K562 (cell line): ENCODE results near the gene SLC17A8. TPM values are rescaled to one million over a fixed set of nuclear protein-coding genes. Genes with fewer than 3 reads are reported as not detected.

Experiments
- ATAC-seq: fragments of 200-7000 bp; cut with Tn5 transposase; 3 replicates; pipeline ENCODE4 v1.9.1; 2020; ENCODE audit warnings: moderate library complexity
- BruUV-seq: library from RNA; stranded (reverse); fragments of 400-500 nt; replicated peaks from 2 replicates; lab custom pipeline; 2021; lab: Mats Ljungman, UMichigan
- CTCF ChIA-PET: fragments of 300-600 bp; formaldehyde crosslinking; extraction: SDS; loops from one replicate; lab custom pipeline; 2021; ENCODE audit warnings: low intra/inter-chr PET ratio; lab: Yijun Ruan, JAX
- POLR2A ChIA-PET: fragments of 300-600, 350-650 bp; sonication (Branson Sonifier 250); formaldehyde crosslinking; extraction: SDS; loops from one replicate; lab custom pipeline; 2021; ENCODE audit warnings: antibody characterized with exemption, inconsistent platforms; lab: Yijun Ruan, JAX
- DNase-seq, 4 experiments: peaks; one replicate each; pipeline versions ENCODE4 v3.0.0 to v3.0.0-alpha.2; 2011 to 2018; ENCODE audit warnings: low spot score in 3 of 4, mixed read lengths in 3 of 4; ENCODE audit errors: extremely low read depth in 1 of 4
- FAIRE-seq: peaks from 2 replicates; lab custom pipeline; 2011; peaks lifted over from hg19 to GRCh38; lab: Jason Lieb, UNC
- H2AFZ ChIP-seq: 2 replicates; pipeline ENCODE4 v1.6.0; 2011; ENCODE audit warnings: low read depth, low read length, control low read depth, inconsistent platforms
- H3K27ac ChIP-seq: fragments of 200-600 bp; 3 replicates; pipeline ENCODE4 v1.8.0; 2011; ENCODE audit warnings: low read depth, mild to moderate bottlenecking, control low read depth, inconsistent platforms, low read length, moderate library complexity, mixed read lengths; ENCODE audit errors: extremely low read depth
- H3K27me3 ChIP-seq, 2 experiments: fragments of 300-600 bp in 1 of 2; 2 replicates in 1 of 2; 3 replicates in 1 of 2; pipeline versions ENCODE4 v1.6.0 to v1.8.0; 2011; ENCODE audit warnings: inconsistent platforms in 2 of 2, low read length in 2 of 2, mild to moderate bottlenecking in 1 of 2, mixed read lengths in 1 of 2, moderate library complexity in 1 of 2; ENCODE audit not compliant: control insufficient read depth in 2 of 2, insufficient read depth in 2 of 2
- H3K36me3 ChIP-seq: fragments of 300-600 bp; 3 replicates; pipeline ENCODE4 v1.8.0; 2011; ENCODE audit warnings: mild to moderate bottlenecking, low read length, inconsistent platforms; ENCODE audit not compliant: control insufficient read depth, insufficient read depth
- H3K4me1 ChIP-seq, 2 experiments: fragments of 200-600 bp in 1 of 2; replicated peaks in 1 of 2; 2 replicates in 1 of 2; 3 replicates in 1 of 2; pipeline versions ENCODE4 v1.5.1 to v1.8.0; 2011; ENCODE audit warnings: inconsistent platforms in 2 of 2, low read length in 2 of 2, mild to moderate bottlenecking in 1 of 2, mixed read lengths in 1 of 2, moderate library complexity in 1 of 2; ENCODE audit not compliant: control insufficient read depth in 2 of 2, insufficient read depth in 2 of 2
- H3K4me2 ChIP-seq: 2 replicates; pipeline ENCODE4 v1.6.1; 2011; ENCODE audit warnings: low read length, control low read depth, inconsistent platforms, mixed read lengths; ENCODE audit not compliant: insufficient read depth
- H3K4me3 ChIP-seq: fragments of 200-600 bp; sonication (generic), shearing (Covaris generic); 2 replicates; pipeline ENCODE4 v1.5.1; 2016; ENCODE audit warnings: control low read depth, inconsistent platforms
- H3K79me2 ChIP-seq: fragments of 200-600 bp; 3 replicates; pipeline ENCODE4 v1.8.0; 2011; ENCODE audit warnings: low read length, inconsistent platforms; ENCODE audit not compliant: control insufficient read depth, insufficient read depth
- H3K9ac ChIP-seq, 2 experiments: 2 replicates each; pipeline versions ENCODE4 v1.6.0 to v1.6.1; 2011; ENCODE audit warnings: low read depth in 2 of 2, low read length in 2 of 2, control low read depth in 1 of 2, inconsistent platforms in 1 of 2, mild to moderate bottlenecking in 1 of 2, mixed read lengths in 1 of 2; ENCODE audit not compliant: insufficient read depth in 1 of 2
- H3K9me1 ChIP-seq: one replicate; pipeline ENCODE4 v1.6.0; 2011; ENCODE audit warnings: inconsistent platforms, mild to moderate bottlenecking, low read length, moderate library complexity; ENCODE audit not compliant: control insufficient read depth, insufficient read depth
- H3K9me3 ChIP-seq: replicated peaks from 2 replicates; pipeline ENCODE4 v1.5.1; 2011; ENCODE audit warnings: low read depth, low read length, inconsistent platforms; ENCODE audit not compliant: control insufficient read depth, insufficient read depth
- H4K20me1 ChIP-seq: replicated peaks from 2 replicates; pipeline ENCODE4 v1.6.1; 2011; ENCODE audit warnings: low read length, inconsistent platforms, mixed read lengths; ENCODE audit not compliant: control insufficient read depth, insufficient read depth
- ATF6 ChIP-seq: sonication (generic); formaldehyde crosslinking; IDR thresholded peaks from 2 replicates; pipeline ENCODE4 v1.4.0; 2020; ENCODE audit warnings: mild to moderate bottlenecking, missing genetic modification reagents
- BHLHE40 ChIP-seq: IDR thresholded peaks from 2 replicates; pipeline ENCODE4 v1.6.1; 2011; ENCODE audit warnings: low read length, improper control_type of control experiment
- CBX5 ChIP-seq: IDR thresholded peaks from 2 replicates; pipeline ENCODE4 v1.6.1; 2014; ENCODE audit warnings: low read depth, borderline replicate concordance
- COPS2 ChIP-seq: fragments of 450-650 bp; conservative IDR thresholded peaks from 2 replicates; pipeline ENCODE4 v1.6.1; 2016; ENCODE audit warnings: mild to moderate bottlenecking, moderate library complexity
- FOXA3 ChIP-seq, 2 experiments: fragments of 450-650 bp in 1 of 2; sonication (generic) in 1 of 2; formaldehyde crosslinking; IDR thresholded peaks in 1 of 2; conservative IDR thresholded peaks in 1 of 2; 2 replicates each; pipeline versions ENCODE4 v1.4.0 to v1.8.0; 2020 to 2022; ENCODE audit warnings: mild to moderate bottlenecking in 2 of 2, missing genetic modification reagents in 1 of 2
- HINFP ChIP-seq: fragments of 450-650 bp; conservative IDR thresholded peaks from 2 replicates; pipeline ENCODE4 v1.6.1; 2016; ENCODE audit warnings: missing genetic modification characterization, low read depth, mild to moderate bottlenecking, control low read depth, missing compliant biosample characterization
- ILK ChIP-seq: fragments of 450-650 bp; IDR thresholded peaks from 2 replicates; pipeline ENCODE4 v1.6.1; 2016; ENCODE audit warnings: missing genetic modification characterization, low read depth, mild to moderate bottlenecking, missing compliant biosample characterization, moderate library complexity, borderline replicate concordance
- NUFIP1 ChIP-seq: fragments of 450-650 bp; IDR thresholded peaks from 2 replicates; pipeline ENCODE4 v1.6.1; 2018; ENCODE audit not compliant: partially characterized antibody
- TAF15 ChIP-seq: fragments of 200-400 bp; formaldehyde crosslinking; IDR thresholded peaks from 2 replicates; pipeline ENCODE4 v1.6.1; 2017; ENCODE audit warnings: mild to moderate bottlenecking, low read depth, low read length, moderate library complexity
- ZKSCAN1 ChIP-seq: fragments of 150-350 bp; IDR thresholded peaks from 2 replicates; pipeline ENCODE4 v1.6.1; 2016; ENCODE audit warnings: low read depth, low read length
- ZKSCAN8 ChIP-seq: fragments of 200-800 bp; sonication (Bioruptor generic); IDR thresholded peaks from 2 replicates; pipeline ENCODE4 v1.6.1; 2016; ENCODE audit warnings: missing genetic modification characterization, missing compliant biosample characterization
- ZNF175 ChIP-seq: fragments of 200-800 bp; sonication (Bioruptor generic); IDR thresholded peaks from 2 replicates; pipeline ENCODE4 v1.6.1; 2016; ENCODE audit warnings: low read depth, mild to moderate bottlenecking, missing genetic modification characterization, missing compliant biosample characterization
- ZNF785 ChIP-seq: fragments of 250-450 bp; sonication (Bioruptor Pico); IDR thresholded peaks from 2 replicates; pipeline ENCODE4 v1.4.0; 2020; ENCODE audit warnings: mild to moderate bottlenecking
- WGBS: fragments of 100-300 bp; shearing (Covaris generic); methylation state at CpG from one replicate; pipeline ENCODE4 v1.1.6; 2016; ENCODE audit warnings: low coverage, mixed read lengths; ENCODE audit not compliant: insufficient coverage; ENCODE audit errors: missing lambda C conversion rate; 5-methylcytosine and 5-hydroxymethylcytosine counted together
- in situ Hi-C: fragments of 300-500 bp; cut with MboI; formaldehyde crosslinking; loops from 4 replicates; pipeline ENCODE4 v1.15.0; 2018; ENCODE audit warnings: inconsistent platforms, mixed read lengths
- intact Hi-C: fragments of 100-400 bp; cut with micrococcal nuclease; formaldehyde crosslinking; loops from 2 replicates; pipeline ENCODE4 v1.14.2; 2022
- polyA plus RNA-seq, 8 experiments: library from polyadenylated mRNA; depleted of rRNA in 4 of 8; stranded (reverse) in 5 of 8; unstranded in 3 of 8; fragments of >200 nt; fragmentation: Nextera tagmentation in 2 of 8; fragmentation: Illumina TruSeq in 1 of 8; extraction: Ambion mirVana in 2 of 8; extraction: Trizol in 1 of 8; gene quantifications; 2 replicates each; pipeline versions ENCODE4 v1.2.1 to v1.2.3, GENCODE V29; 2011 to 2014; ENCODE audit warnings: inconsistent platforms in 1 of 8, missing spikeins in 1 of 8
- total RNA-seq, 7 experiments: library from RNA; depleted of rRNA in 6 of 7; stranded (reverse); fragments of >200 nt in 6 of 7; fragmentation: Illumina TruSeq in 2 of 7; extraction: Trizol in 2 of 7; gene quantifications; 2 replicates each; pipeline versions ENCODE4 v1.2.1 to v1.2.3, GENCODE V29; 2011 to 2021; ENCODE audit warnings: low replicate concordance in 1 of 7

The SLC17A8 gene
- total and polyA plus RNA-seq, 9 of the 15 experiments (the other 6 are each of a cell fraction or from before 2014, with no cell fraction given), result 0.03 TPM; not detected in 8

GRCh38 chr12:100372853-100373640, 16.2 kb downstream of the SLC17A8 start:
- 1% methylated on average over 9 of the region's 11 CpGs for WGBS
- Histone ChIP-seq H3K27ac (no peak overlapping the region), H3K79me2 (no peaks in the 10 kb centered on the region), H3K4me2 (no peak overlapping the region), H2AFZ (no peak overlapping the region), H3K4me1 (no peaks in the 10 kb centered on the region), H3K4me3 (no peak overlapping the region), H4K20me1 (no peaks in the 10 kb centered on the region), H3K27me3 (peaks cover 3 to 25% of the 10 kb centered on the region in 2 experiments; a peak in 3 of 5 replicates), H3K9me3 (no peaks in the 10 kb centered on the region), H3K36me3 (no peaks in the 10 kb centered on the region), H3K9me1 (no peaks in the 10 kb centered on the region), H3K9ac (no peak overlapping the region)
- intact Hi-C loops, result no loop called here
- CTCF ChIA-PET, result no interaction called here
- ATAC-seq, result no peak
- no peak for DNase-seq
- no TSS peak for BruUV-seq
- no peak for FAIRE-seq
- in situ Hi-C loops, result no loop called here
- POLR2A ChIA-PET, result no interaction called here
- TF ChIP-seq NUFIP1, result no peak
- no peak for TF ChIP-seq ZKSCAN1
- no peak for TF ChIP-seq ZKSCAN8 (CRISPR knock-in tag)
- no peak for TF ChIP-seq ZNF175 (CRISPR knock-in tag)
- no peak for TF ChIP-seq BHLHE40
- TF ChIP-seq FOXA3 (CRISPR knock-in tag; conservative IDR thresholded peaks at IDR 0.05 in 1 of 2, IDR thresholded peaks at IDR 0.05 in 1 of 2), result no peak
- TF ChIP-seq TAF15, result no peak
- TF ChIP-seq ATF6 (CRISPR knock-in tag), result no peak
- TF ChIP-seq HINFP (tag), result no peak
- TF ChIP-seq ZNF785, result no peak
- TF ChIP-seq COPS2, result no peak
- TF ChIP-seq CBX5, result no peak
- TF ChIP-seq ILK, result no peak
- TF ChIP-seq, all 486 proteins: peak for 0
